Measurements from ENCODE around the gene TGM1.

The TGM1 gene

DNA sequence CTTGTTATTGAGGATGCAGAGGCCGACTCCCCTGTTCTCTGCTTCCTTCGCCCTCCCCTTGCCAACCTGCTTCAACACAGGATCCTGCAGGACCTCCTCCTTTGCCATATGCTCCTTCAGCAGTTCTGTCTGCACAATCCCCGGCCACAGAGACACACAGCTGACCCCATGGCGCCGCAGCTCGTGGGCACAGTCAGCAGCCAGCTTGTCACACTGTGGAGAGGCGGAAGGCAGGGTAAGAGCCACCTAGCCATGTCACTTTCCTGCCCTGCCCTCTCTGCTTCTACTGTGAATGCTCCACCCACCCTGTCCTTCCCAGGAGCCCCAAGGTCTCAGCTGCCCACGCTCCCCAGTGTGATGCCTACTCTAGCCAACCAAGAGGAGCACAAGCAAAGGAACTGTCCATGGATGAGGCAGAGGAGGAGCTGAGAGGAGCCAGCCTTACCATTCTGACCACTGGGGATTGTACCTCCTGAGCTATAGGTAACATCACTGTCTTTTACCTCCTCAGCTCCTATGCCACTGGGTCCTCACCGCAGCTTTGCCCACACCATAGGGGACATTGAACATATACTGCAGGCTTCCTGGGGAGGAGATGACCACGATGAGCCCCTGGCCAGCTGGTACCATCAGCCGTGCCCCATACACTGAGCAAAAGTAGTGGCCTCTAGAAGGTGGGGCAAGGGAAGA is 29.3 kb upstream of the TGM1 start:
- DNase-seq (ENCODE audit: low spot score), result no peak

- DNase-seq (ENCODE audit: low spot score), result no peak
Observed at GRCh38 chr14:24291446-24292117, 28.6 kb upstream of the TGM1 start.

- no peak for DNase-seq (ENCODE audit: low spot score)
Observed at GRCh38 chr14:24290746-24291145, 27.8 kb upstream of the TGM1 start.

DNA sequence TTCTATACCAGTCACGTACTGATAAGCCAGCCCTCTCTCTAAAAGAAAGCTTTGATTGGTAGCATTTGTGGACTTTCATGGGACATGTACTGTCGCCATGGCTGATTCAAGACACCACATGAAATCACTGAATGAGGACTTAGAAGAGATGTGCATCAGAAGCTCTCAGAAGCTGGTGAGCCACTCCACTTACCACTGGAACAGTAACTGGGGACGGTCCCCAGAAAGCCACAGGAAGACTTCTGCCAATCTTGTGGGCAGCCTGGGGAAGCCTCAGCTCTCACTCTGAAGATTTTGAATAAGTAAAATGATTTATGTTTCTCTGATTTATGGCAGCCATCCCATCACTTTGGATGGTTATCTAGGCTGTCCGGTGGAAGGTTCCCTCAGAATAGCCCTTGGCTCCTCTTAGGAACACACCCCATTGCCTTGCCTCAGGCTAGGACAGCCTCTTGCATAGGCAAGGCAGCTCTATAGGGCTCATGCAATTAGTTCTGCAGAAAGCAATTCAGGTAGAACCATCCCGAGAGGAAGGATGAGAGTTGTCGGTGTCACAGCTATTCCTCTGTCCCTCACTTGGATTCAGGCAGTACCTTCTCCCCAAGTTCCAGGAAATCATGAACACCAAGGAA is 26.8 kb upstream of the TGM1 start:
- DNase-seq (ENCODE audit: low spot score), result no peak

DNA sequence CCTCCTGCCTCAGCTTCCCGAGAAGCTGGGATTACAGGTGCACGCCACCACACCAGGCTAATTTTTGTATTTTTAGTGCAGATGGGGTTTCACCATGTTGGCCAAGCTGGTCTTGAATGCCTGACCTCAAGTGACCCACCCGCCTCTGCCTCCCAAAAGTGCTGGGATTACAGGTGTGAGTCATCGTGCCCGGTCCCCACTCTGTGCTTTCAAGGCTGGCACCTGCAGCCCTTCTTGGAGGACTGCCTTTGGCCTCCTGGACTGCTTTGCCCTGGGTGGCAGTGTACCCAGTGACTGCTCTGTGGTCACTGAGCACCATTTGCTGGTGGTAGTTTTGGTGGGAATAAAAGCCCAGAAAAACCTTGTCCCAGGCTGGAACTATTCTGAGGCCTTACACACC is 24.0 kb upstream of the TGM1 start:
- DNase-seq (ENCODE audit: low spot score), result no peak

DNA sequence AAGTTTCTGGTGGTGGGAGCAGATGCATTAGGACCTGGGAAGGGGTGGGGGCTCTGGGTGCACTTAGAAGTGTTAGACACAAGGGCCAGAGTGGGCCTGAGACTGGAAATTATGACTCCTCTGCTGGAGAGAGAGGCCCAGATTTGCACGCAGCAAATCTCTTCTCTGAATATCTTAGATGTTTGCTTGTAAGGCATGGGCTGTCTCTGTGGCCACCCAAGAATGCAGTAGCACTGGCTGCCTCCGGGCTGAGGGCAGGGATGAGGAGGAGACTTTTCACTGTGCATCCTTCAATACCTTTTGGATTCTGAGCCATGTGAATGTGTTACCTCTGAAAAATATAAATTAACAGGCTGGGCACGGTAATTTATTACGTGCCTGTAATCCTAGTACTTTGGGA is 22.4 kb upstream of the TGM1 start:
- no peak for DNase-seq (ENCODE audit: low spot score)

- DNase-seq (ENCODE audit: low spot score), result no peak
Observed at GRCh38 chr14:24284501-24285035, 21.6 kb upstream of the TGM1 start.

DNA sequence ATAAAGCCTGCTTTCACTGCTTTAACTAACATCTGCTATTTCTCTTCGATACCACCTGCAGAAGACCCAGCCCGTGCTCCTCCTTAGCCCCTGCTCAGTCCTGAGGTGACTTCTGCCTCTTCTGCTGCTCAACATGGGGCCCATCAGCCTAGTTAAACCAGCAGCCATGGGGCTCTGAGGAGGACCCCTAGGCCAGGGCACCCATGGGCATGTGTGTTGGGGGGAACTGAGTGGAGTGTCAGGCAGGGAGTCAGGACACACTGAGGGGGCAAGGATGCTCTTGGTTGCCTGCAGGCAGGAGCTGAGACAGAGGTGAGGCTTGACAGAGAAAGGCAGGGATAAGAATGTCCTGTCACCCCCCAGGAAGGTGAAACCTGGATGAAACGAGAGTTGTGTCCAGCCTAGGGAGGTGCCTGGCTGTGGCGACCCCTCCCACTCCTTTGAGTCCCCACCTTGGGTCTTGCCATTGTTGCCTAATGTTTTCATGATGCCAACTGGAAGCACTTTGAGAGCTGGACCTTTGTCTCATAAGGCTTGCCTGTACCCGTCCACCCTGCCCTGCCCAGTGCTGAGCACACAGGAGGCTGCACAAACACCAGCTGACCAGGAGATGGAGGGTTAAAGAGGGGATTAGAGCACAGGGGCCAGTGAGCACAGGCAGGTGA is 21.0 kb upstream of the TGM1 start:
- DNase-seq (ENCODE audit: low spot score), result no peak

- no peak for DNase-seq (ENCODE audit: low spot score)
Observed at GRCh38 chr14:24282736-24283135, 19.8 kb upstream of the TGM1 start.

DNA sequence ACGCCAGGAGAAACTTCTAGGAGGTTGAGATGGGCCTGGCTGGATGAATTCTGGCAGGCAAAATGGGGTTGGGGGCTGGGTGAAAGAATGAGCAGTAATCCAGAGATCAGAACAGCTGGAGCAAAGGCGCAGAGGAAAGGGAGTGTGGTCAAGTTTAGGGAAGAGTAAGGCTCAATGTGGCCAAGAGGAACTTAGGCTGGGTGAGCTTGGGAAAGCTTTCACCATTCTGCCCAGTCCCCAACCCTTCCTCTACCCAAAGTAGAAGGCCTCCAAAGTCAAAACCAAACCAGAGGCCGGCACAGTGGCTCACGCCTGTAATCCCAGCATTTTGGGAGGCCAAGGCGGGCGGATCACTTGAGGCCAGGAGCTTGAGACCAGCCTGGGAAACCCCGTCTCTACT is 18.7 kb upstream of the TGM1 start:
- DNase-seq (ENCODE audit: low spot score), result no peak

- DNase-seq (ENCODE audit: low spot score), result no peak
Observed at GRCh38 chr14:24280797-24281460, 18.0 kb upstream of the TGM1 start.

GRCh38 chr14:24279301-24280186 is 16.6 kb upstream of the TGM1 start:
- DNase-seq (ENCODE audit: low spot score), result peak; percentile 64

DNA sequence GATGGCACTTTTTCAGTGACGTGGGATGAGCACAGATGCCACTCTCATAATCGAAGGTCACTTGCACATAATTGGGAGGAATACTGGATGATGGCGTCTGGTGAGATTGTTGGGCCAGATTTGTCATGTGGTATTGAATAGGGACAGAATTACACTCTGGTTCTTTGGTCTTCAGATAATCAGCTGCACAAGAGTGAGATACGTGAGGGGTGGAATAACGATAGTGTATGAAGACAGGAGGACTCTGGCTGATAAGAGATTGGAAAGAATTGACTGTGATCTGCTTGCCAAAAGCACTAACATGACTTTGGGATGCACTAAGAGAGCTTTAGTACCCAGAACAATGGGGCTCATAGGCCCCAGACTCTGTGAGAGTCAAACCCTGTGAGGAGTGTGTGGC is 15.4 kb upstream of the TGM1 start:
- DNase-seq (ENCODE audit: low spot score), result no peak

DNA sequence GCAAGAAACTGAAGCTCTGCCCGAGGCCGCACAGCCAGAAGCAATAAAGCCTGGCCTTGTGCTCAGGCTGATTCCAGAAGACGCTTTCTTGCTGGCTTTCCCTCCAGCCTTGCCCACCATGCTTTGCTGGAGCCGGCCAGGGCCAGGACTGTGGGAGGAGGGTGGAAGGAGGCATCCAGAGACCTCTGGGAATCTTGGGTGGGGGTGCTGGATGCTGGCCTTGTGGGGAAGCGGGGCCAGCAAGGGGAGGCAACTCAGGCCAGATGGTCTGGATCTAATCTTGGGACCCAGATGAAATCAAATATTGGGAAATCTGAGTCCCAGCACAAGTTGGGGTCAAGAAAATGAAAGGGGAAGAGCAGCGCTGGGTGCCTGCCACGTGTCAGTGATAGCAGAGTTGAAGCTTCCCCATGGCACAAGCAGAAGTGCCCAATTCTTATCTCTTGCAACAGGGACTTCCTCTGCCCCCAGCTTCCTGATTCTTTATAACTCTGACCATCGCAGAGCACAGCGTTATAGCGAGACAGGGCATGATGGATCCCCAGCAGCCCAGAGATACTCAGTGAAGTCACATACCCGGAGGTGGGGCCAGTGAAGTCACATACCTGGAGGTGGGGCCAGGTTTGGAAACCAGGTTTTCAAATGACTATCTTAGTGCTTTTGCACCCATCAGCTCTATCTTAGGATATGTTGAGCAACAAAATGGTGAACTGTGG is 14.8 kb upstream of the TGM1 start:
- peak; percentile 37 for DNase-seq (ENCODE audit: low spot score)

DNA sequence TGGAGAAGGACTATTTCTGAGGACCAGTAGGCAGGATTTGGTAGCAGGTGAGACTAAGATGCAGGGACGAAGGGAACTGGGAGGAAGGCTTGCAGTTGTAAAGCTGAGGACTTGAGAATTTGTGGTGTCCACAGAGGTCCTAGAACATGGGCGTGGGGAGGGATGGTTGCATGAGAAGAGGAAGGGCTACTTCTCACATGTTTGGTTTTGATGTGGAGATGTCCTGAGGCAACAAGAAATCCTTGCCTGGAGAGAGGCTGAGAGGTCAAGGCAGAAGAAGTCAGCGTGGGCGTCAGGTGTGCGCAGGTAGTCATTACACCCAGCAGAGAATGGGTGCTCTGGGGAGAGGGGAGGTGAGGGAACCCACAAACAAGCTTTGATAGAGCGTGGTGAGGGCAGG is 14.1 kb upstream of the TGM1 start:
- DNase-seq (ENCODE audit: low spot score), result no peak

DNA sequence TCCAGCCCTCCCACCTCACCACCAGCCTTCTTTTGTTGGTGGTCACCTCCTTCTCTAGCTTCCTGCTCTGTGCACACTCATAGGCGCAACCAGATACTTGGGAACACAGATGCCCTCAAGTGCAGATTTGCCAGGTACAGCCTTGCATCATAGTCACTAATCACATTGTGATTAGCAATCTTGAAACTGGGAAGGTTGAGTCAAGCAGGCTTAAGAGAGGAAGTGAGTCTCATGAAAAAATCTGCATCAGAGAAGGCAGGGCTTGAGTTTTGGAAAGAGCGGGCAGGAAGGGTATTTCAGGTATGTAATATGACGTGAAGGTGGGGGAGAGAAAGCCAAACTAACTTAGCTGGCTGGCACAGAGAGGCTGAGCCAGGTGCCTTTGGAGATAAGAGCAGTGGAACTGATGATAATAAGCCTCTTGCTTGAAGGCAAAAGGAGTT is 11.1 kb upstream of the TGM1 start:
- DNase-seq (ENCODE audit: low spot score), result peak; percentile 74

GRCh38 chr14:24273422-24273998 is 10.5 kb upstream of the TGM1 start:
- peak; percentile 39 for DNase-seq (ENCODE audit: low spot score)

GRCh38 chr14:24272467-24272866 is 9.5 kb upstream of the TGM1 start:
- no peak for DNase-seq (ENCODE audit: low spot score)

GRCh38 chr14:24271834-24272263 is 8.9 kb upstream of the TGM1 start:
- no peak for DNase-seq (ENCODE audit: low spot score)
